Hematopoietic multipotent progenitor cell treated with erythropoietin and hydrocortisone succinate and interleukin-3 and kit ligand, for 4 days (in vitro differentiated cells): ENCODE measurements around the gene STX18.
"Not testable (repeated sequence)": the region's sequence is repeated elsewhere in the genome, so short reads cannot be mapped to it uniquely, and the experiment has no call there.

Source experiments
- DNase-seq: peaks from one replicate; pipeline ENCODE4 v3.0.0-alpha.2; 2015

The STX18 gene

DNA sequence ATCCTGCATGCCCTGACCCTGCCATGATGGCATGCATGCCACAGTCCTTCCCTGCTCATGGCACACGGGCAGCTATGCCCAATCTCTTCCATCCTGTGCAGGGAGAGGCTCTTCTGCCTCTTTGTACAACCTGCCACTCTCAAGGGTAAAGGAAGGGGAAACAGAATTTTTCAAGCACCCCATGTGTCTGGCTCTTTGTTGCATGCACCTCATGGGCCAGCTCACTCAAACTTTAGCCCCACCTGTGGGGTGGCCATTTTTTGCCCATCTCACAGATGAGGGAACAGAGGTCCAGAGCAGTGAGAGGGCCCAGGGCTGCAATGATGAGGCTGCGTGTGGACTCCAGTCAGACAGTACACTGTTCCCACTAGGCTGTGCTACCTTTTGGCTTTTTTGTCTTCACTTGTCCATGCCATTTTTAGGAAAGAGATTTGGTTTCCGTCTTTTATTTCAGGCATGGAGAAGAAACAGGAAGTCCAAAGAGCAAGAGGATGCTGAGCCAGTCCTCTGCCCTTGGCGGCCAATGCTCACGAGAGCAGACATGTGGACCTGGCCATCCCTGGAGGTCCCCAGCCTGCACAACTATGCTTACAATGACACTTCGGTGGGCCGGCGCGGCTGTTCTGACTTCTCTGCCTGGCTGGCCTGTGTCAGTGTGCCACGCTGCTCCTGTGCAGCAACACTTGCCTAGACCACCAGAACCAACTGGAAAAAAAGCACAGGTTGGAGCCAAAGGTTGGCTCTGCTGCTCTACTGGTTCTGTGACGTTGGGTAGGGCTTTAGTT is 109.3 kb downstream of the STX18 start:
- DNase-seq: no peak

DNA sequence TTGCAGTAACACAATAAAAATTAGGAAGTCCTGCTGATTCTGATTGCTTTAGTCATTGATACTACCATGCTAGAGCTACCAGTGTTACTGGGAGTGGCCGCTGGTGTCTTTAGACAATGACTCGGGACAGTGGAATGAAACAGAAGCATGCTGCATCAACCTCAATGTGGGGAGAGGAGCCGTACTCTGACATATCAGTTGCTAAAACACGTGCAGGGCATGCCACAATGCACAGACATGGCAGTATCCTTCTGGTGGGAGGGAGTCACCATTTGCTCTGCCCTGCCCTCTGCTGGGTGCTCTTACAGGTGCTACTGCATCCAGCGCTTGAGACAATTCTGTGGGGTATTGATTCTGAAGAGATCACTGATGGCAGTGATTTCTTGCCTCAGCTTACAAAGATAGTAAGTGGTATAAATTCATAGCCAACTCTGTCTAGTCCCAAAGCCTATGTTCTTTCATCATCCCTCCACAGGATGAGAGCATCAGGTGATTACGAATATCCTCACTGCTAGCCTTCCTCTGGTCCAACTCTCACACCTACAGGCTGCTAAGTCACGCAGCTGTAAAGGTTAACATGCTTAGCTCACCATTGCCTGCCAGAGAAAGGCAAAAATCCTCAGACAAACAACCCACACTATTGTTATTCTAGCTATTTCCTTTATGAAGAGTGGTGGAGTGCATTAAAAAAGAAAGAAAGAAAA is 111.2 kb downstream of the STX18 start:
- DNase-seq: peak; percentile 87

DNA sequence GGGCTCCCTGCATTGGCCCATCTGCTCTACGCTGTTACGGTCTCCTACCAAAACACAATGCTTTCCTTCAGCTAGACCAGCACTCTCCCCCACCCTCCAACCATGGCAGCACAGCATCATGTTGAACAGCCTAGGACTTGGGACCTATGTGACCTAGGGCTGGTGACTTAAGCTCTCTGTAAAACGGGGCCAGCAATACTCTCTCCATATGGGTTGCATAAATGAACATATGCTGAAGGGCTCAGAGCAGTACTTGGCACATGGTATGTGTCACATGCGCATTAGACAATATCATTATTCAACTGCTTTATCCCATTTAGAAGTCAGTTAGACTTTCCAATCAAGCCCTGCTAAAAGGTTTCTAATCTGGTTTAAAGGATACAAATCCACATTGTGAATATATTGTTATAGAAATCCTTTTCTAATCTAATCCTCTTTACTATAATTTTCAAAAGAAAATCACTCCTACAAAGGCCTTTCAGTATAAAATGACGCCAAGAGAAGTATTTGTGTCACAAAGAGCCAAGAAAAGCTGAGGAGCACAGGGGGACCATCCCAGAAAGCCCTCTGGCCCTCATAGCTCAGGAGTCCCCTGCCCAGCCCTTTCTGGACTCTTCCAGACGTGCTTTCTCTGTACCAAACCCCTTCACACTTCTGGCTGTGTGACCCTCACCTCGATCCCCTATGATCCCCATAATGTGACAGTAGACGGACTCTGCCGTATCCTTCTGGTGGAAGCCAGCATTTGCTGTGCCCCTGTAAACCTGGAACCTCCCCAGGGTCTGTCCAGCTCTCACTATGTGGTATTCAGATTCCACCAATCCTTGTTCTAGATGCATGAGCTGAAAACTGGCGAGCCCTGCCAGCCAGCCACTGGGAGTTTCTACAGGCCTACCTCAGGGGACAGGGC is 112.6 kb downstream of the STX18 start:
- no peak for DNase-seq

DNA sequence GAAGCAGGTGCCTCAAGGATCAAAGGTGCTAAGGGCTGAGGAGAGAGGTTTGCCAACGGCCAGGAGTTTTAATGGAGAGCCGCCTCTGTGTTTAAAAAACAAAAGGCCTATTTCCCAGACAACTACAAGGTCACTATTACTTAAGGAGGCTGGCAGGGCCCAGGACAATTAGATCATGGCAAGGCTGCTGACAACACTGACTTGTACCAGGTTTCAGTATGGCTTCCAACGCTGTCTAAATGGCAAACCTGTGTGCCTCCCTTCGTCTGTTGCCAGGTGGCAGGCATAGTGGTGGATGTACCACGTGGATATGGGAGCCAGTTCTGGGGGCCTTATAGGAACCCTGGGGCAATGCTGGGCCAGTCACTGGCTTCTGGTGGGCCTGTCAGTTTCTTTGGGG is 114.0 kb downstream of the STX18 start:
- DNase-seq: no peak

DNA sequence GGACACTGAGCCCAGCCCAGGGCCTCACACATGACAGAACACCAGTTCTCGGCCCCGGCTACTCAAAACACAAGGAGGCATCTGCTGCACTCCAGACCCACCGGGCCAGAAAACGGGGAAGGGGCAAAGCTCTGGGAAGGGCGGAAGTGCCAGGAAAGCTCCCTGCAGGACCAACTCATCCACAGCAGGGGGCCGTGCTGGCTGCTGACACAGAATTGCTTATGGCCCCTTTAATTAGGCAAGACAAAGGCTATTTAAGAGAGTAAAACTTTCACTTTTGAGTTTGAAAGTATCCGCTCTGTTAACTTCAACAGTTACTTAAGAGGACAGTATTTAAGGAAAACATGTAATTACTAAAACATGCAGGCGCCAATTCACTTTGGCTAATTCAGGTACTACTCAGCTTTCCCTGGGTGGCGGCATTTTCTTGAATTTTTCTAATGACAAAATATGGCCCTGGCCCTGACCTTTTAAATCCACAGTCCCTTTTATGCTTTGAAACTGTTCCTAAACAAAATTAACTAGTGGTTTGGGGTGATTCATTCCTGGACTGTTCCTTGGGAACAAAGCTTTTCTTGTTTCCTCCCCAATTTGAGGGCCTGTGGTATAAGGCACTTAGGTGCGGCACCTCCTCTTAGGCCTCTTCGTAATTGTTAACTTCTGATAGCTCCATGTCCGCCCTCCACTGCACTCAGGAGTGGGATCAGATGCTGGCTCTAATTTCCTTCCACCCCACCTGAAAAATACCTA is 114.6 kb downstream of the STX18 start:
- no peak for DNase-seq

DNA sequence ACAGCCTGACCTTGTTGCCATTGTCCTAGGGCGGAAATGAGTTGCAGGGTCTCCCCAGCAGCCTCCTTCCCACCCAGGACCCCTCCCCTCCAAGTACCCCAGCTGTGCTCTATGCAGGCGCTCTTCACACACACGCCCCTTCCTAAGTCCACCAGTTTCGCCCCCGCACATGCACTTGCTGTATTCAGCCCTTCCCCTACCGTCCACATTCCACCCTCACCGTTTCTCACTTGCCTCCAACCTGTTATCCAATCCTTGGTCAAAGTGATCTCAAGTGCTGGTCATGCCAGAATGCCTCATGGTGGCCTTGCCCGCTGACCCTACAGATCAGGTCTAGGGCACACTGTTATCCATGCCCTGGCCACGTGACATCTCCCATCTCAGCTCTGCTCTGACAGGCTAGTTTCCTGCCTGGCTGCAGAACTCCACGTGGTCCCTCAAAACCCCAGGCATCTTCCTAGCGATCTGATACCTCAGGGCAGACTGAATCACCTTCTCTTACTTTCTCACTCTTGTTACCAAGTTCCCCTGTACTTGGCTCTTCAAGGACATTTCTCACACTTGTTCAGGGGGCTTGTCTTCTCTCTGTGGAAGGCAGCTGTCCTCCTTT is 115.2 kb downstream of the STX18 start:
- no peak for DNase-seq

DNA sequence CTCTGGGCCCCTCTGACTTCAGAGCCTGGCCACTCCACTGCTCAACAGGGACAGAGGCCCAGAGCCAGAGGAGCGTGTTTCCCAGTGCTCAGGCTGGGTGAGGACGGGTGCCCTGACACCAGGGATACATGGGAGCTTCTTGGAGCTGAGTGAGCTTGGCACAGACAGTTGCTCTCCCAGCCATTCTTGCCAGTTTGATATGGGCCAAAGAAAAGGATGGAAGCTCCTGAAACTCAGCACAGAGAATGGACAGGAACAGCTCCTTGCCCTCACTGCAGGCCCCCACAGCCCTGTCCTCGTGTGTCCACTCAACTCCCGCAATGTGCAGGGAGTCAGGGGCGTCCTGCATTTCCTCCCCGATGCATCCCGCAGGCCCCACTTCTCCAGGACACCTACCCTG is 116.2 kb downstream of the STX18 start:
- no peak for DNase-seq

DNA sequence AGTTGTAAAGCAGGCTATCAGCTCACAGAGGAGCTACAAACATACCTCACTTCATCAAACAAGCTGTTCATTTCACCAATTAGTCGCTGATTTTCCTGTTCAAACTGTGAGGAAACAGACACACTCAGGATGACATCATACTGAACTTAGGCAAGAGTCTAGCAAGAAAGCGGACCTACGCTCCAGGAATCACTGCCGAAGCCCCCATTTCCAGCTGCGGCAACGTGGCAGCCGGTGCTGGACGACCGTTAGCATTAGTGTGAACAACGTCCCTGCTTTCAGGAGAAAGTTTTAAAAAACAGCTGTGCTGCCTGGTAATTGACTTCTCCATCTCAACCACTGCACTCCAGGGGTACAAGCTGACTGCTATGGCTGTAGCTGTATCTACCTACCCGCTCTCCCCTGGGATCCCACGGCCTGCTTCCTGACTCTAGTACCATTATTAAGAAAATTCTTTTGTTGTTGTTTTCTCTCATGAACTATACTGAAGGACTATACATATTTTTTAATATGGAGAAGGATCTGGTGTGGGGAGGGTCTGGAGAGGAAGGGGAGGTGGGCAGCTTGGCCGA is 116.6 kb downstream of the STX18 start:
- DNase-seq: no peak

DNA sequence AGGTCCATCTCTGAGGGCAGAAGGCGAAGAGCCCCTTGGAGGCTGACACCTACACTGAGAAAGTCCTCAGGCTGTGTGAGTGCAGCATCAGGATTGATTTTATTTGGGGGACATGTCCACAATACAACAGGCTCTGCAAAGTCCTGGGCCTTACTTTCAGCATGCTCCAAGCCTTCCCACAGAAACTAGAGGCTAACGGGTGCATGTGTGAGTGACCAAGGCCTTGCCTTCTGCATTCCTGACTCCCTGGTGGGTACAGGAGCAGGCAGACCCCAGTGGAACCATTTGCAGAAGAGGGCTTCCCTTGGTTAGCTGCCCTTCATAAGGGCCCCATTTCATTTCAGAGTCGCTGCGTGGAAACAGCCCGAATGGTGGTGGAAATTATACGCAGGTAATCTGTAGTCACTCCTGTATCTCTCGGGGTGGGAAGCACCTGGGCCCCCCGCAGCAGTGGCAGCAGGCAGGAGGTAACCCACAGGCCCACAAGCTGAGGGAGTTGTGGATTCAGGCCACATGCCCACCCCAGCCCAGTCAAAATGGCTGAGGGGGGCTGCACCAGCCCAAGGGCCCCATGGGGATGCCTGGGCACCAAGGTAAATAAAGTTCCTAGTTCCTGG is 117.2 kb downstream of the STX18 start:
- DNase-seq: no peak

DNA sequence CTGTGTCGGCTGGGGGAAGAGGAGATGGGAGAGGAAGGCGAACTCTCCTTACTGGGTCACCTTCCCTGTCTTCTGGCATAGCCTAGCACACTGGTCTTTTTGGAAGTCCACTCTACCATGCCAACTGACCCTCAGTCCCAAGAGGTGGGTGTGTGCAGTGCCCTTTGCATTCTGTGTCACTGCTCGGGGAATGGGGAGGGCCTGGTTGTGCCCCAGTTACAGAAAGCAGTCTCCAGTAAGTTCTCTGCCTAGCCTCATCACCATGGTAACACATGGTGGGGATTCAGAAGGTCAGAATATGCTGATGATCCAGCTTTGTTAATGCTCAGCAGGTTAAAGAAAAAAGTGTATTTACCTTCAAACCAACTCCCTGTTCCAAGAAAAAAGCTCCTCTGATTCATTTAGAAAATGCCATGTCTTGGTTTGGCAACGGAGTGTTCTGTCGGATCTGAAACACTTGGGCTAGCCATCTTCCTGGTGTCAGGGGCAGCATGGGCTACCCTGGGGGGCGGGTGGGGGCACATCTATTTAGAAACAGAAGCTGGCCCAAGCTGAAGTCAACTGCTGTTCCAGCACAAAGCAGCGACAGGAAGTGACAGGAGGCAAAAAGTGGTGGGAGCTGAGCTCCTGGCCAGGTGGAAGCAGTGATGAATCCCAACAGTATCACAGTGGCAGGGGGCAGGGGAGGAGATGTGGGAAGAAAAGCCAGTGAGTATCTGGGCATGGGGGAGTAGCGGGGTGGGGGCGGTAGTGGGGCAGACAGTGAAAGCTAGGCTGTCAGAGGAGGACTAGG is 117.9 kb downstream of the STX18 start:
- no peak for DNase-seq

DNA sequence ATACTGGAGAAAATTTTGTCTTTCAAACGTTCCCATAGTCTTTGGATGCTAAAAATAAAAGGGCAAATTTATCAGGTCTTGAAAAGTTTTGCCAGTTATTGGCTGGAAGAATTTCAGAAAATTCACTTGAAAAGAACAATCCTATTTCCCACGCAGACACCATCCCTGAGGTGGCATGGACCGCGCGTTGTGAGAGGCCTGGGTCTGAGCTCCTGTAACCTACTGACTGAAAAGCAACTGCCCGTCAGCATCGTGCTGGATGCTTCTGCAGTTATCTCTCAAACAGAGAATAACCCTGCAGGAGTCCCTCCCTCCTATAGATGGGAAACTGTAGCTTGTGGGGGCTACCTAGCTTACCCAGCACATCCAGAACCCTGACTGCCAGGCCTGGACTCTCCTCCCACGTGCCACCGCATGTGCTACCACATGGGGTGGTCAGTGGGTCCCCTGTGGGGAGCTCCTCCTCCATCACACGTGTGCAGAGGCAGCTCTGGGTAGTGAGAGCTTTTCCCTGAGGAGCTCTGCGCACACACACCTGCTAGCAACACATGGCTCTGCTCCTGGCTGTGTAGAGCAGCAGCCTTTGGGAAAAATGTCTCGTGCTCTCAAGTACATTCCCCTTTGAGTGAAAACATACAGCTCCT is 118.9 kb downstream of the STX18 start:
- DNase-seq: no peak

DNA sequence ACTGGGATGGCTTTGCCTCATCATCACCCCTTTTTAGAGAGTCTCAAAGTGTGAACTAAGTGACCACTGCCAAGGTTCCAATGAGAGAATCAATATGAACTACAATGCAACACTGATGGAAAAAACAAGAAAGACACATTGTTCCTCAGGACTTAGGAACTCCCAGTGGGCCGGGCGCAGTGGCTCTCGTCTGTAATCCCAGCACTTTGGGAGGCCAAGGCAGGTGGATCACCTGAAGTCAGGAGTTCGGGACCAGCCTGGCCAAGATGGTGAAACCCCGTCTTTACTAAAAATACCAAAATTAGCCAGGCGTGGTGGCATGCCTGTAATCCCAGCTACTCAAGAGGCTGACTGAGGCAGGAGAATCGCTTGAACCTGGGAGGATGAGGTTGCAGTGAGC is 119.7 kb downstream of the STX18 start:
- DNase-seq: not testable (repeated sequence)

DNA sequence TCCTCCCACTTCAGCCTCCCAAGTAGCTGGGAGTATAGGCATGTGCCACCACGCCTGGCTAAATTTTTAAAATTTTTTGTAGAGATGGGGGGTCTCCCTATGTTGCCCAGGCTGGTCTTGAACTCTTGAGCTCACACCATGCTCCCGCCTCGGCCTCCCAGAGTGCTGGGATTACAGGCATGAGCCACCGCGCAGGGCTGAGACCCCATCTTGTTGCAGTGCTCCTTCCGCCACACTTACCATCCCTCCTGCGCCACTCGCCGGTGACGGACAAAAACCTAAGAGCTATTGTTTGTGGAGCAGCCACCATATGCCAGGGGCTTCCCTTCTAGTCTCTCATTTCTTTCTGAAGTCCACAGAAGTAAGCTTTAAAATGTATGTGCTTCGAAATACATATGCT is 120.5 kb downstream of the STX18 start:
- DNase-seq: no peak

DNA sequence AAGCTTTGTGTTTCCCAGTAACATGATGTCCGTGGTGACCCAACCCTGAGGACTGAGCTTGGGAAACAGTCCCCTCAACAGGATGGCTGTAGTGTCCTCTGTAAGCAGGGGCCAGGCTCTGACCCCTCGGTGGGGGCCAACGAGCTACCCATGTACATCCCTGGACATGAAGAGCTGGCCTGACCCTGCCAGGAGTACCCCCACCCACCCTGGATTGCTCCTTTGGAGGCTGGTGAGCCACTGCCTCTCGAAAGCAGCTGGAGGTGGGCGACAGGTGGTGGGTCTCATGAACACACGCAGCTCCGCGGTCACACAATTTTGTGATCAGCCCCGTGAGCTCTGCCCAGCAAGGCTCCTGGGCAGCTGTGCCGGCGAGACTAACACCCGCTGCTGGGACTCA is 121.4 kb downstream of the STX18 start:
- no peak for DNase-seq

DNA sequence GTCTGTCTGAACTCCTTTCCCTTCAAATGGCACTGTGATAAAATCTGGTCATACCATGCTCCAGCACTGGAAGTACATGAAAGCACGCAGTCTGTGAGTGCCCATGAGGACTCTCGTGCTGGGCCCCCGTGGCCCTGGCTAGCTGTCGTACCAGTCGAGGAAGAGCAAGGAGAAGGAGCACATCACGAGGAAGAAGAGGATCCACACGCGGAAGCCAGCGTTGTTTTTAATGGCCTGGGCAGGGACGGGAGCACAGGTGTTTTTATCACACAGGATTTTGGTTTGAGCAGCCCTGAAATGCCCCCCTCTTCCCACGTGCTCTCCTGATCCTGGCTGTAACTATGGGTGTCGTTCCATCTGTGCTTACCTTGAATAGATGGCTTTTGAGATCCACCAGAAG is 122.0 kb downstream of the STX18 start:
- DNase-seq: no peak

DNA sequence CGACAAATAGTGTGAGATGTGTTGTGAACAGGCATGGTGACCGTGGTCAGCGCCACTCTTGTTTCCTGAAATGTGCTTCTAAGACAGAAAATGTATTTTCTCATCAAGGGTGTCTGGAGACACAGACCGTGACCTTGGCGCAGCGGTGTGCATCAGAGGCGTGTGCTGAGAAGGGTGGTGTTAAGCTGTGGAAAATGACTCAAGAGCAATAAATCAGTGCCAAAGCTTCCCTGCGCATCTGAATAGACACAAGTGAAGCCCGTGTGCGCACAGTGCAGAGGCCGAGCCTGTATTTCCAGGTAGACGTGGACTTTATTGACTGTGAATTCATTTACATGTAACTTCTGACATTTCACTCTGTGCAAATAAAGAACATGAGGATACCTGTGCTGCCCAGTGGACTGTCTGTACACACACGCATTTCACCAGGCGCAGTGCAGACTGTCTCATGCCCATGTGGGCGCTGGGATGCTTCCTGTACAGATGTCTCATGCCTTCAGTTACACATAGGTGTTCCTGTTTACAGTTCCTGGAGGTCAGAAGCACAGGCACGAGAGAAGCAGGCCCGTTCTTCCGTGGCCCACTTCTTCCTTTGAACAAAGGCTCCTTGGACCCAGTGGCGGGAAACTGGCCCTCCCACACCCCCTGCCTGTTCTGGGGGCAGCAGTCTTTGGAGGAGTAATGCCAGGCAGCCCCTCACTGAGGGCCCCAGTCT is 123.0 kb downstream of the STX18 start:
- DNase-seq: no peak

DNA sequence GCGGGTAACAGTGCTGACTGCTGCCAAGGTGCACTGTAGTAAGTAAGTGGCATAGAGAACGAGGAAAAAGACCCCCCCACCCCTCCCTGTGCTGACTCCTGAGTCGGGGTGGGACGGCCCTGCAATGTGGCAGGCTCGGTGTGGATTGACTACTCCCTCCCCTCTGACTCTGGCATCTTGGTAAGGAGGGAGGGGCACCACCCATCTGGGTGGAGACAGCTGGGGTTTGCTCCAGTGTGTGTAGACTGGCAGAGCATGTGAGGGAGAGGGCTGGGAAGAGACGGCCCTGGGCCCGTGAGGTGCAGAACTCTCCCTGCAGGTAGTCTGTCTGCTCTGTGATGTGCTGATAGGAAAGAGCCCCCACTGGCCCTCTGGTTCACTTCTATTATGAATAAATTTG is 124.0 kb downstream of the STX18 start:
- no peak for DNase-seq

DNA sequence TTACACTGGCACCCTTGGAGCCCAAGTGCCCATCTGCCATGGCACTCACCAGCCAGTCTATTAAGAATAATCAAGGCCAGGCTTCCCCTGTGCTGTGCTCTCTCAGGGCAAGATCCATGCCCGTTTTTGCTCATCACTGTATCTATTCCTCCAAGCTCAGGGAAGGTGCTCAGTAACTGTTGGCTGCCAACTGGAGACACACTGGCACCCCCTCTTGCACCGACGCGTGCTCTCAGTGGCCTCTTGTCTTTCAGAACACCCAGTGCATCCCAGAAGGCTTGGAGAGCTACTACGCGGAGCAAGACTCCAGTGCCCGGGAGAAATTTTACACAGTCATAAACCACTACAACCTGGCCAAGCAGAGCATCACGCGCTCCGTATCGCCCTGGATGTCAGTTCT is 124.9 kb downstream of the STX18 start:
- no peak for DNase-seq
